HEK293 (cell line): ENCODE measurements around the gene CASP8AP2.
"Not testable (repeated sequence)": the region's sequence is repeated elsewhere in the genome, so short reads cannot be mapped to it uniquely, and the experiment has no call there.

Source experiments
- PRDM10 ChIP-seq: fragments of 450-650 bp; formaldehyde crosslinking; IDR thresholded peaks from 2 replicates; pipeline ENCODE4 v1.5.1; 2016; ENCODE audit warnings: missing biosample characterization, missing genetic modification characterization
- ZNF404 ChIP-seq: fragments of 450-650 bp; formaldehyde crosslinking; IDR thresholded peaks from 2 replicates; pipeline ENCODE4 v1.5.1; 2017; ENCODE audit warnings: missing biosample characterization, missing genetic modification characterization
- TF ChIP-seq, protein P1 (sequence below): fragments of 450-650 bp; formaldehyde crosslinking; IDR thresholded peaks from 2 replicates; pipeline ENCODE4 v1.5.1; 2016; ENCODE audit warnings: missing biosample characterization, missing genetic modification characterization
- TF ChIP-seq, protein P2 (sequence below): fragments of 450-650 bp; formaldehyde crosslinking; IDR thresholded peaks from 2 replicates; pipeline ENCODE4 v1.5.1; 2016; ENCODE audit warnings: missing biosample characterization, missing genetic modification characterization
- TF ChIP-seq, protein P3 (sequence below): fragments of 450-650 bp; formaldehyde crosslinking; IDR thresholded peaks from 2 replicates; pipeline ENCODE4 v1.5.0; 2017; ENCODE audit warnings: missing biosample characterization, missing genetic modification characterization, borderline replicate concordance

GRCh38 chr6:89847513-89847912, 17.8 kb downstream of the CASP8AP2 start:
- not testable (repeated sequence) for TF ChIP-seq PRDM10, ZNF404 (tag by site-specific recombination)
- TF ChIP-seq, protein P1, sequence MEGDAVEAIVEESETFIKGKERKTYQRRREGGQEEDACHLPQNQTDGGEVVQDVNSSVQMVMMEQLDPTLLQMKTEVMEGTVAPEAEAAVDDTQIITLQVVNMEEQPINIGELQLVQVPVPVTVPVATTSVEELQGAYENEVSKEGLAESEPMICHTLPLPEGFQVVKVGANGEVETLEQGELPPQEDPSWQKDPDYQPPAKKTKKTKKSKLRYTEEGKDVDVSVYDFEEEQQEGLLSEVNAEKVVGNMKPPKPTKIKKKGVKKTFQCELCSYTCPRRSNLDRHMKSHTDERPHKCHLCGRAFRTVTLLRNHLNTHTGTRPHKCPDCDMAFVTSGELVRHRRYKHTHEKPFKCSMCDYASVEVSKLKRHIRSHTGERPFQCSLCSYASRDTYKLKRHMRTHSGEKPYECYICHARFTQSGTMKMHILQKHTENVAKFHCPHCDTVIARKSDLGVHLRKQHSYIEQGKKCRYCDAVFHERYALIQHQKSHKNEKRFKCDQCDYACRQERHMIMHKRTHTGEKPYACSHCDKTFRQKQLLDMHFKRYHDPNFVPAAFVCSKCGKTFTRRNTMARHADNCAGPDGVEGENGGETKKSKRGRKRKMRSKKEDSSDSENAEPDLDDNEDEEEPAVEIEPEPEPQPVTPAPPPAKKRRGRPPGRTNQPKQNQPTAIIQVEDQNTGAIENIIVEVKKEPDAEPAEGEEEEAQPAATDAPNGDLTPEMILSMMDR (tag by site-specific recombination): not testable (repeated sequence)
- TF ChIP-seq, protein P2, sequence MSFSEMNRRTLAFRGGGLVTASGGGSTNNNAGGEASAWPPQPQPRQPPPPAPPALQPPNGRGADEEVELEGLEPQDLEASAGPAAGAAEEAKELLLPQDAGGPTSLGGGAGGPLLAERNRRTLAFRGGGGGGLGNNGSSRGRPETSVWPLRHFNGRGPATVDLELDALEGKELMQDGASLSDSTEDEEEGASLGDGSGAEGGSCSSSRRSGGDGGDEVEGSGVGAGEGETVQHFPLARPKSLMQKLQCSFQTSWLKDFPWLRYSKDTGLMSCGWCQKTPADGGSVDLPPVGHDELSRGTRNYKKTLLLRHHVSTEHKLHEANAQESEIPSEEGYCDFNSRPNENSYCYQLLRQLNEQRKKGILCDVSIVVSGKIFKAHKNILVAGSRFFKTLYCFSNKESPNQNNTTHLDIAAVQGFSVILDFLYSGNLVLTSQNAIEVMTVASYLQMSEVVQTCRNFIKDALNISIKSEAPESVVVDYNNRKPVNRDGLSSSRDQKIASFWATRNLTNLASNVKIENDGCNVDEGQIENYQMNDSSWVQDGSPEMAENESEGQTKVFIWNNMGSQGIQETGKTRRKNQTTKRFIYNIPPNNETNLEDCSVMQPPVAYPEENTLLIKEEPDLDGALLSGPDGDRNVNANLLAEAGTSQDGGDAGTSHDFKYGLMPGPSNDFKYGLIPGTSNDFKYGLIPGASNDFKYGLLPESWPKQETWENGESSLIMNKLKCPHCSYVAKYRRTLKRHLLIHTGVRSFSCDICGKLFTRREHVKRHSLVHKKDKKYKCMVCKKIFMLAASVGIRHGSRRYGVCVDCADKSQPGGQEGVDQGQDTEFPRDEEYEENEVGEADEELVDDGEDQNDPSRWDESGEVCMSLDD (tag by site-specific recombination): not testable (repeated sequence)
- TF ChIP-seq, protein P3, sequence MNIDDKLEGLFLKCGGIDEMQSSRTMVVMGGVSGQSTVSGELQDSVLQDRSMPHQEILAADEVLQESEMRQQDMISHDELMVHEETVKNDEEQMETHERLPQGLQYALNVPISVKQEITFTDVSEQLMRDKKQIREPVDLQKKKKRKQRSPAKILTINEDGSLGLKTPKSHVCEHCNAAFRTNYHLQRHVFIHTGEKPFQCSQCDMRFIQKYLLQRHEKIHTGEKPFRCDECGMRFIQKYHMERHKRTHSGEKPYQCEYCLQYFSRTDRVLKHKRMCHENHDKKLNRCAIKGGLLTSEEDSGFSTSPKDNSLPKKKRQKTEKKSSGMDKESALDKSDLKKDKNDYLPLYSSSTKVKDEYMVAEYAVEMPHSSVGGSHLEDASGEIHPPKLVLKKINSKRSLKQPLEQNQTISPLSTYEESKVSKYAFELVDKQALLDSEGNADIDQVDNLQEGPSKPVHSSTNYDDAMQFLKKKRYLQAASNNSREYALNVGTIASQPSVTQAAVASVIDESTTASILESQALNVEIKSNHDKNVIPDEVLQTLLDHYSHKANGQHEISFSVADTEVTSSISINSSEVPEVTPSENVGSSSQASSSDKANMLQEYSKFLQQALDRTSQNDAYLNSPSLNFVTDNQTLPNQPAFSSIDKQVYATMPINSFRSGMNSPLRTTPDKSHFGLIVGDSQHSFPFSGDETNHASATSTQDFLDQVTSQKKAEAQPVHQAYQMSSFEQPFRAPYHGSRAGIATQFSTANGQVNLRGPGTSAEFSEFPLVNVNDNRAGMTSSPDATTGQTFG (tag by site-specific recombination): not testable (repeated sequence)
